ENCODE data around the gene SEC14L2. TPM values are rescaled to one million over a fixed set of nuclear protein-coding genes. Genes with fewer than 3 reads are reported as not detected.

SEC14L2 gene
- total RNA-seq, 1 donor from 2014 or later, result 10.8 TPM

DNA sequence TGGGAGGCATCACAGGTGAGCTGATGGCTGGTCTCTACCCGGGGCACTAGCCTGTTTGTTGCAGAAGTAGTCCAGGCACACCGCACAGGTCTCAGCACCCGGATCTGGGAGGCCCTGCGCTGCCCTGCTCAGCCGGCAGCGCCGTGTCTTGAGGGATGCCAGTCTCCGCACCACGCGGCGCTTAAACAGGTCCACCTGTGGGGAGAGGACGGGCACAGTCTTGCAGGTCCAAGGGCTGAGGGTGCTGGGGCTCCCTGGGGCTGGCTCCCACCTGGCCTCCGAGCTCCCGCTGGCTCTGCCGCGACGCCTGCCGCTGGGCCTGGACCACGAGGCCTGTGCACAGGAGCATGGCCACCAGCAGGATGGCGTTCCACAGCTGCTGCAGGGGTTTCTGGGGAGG is 16.8 kb upstream of the SEC14L2 start:
- no peak for DNase-seq (ENCODE audit: low read depth, low spot score)

DNA sequence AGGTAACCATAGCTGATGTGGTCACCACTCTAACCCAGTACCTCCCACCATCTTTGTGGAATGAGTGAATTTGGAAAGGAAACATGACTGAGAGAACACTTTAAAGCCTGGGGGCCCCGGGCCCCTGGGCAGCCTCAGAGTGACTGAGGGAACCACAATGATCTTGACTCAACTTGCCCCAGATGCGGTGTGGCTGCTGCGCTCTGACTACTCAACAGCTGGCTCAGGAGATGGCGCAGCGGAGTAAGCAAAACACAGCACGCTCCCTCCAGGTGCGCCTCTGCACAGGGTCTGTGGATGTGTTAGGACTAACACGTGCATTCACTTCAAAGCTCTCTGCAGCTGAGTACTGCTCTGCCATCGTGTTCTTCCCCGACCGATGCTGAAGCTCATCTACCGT is 15.6 kb upstream of the SEC14L2 start:
- no peak for DNase-seq (ENCODE audit: low read depth, low spot score)
- H3K9me3 Mint-ChIP-seq, result no peaks in the 10 kb centered on the region
- TF ChIP-seq, protein P1, sequence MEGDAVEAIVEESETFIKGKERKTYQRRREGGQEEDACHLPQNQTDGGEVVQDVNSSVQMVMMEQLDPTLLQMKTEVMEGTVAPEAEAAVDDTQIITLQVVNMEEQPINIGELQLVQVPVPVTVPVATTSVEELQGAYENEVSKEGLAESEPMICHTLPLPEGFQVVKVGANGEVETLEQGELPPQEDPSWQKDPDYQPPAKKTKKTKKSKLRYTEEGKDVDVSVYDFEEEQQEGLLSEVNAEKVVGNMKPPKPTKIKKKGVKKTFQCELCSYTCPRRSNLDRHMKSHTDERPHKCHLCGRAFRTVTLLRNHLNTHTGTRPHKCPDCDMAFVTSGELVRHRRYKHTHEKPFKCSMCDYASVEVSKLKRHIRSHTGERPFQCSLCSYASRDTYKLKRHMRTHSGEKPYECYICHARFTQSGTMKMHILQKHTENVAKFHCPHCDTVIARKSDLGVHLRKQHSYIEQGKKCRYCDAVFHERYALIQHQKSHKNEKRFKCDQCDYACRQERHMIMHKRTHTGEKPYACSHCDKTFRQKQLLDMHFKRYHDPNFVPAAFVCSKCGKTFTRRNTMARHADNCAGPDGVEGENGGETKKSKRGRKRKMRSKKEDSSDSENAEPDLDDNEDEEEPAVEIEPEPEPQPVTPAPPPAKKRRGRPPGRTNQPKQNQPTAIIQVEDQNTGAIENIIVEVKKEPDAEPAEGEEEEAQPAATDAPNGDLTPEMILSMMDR (conservative IDR thresholded peaks at IDR 0.05), result no peak
- H3K4me3 Mint-ChIP-seq, result no peak overlapping the region
- H3K36me3 Mint-ChIP-seq (ENCODE audit: low read depth), result no peaks in the 10 kb centered on the region
- H3K27me3 Mint-ChIP-seq (ENCODE audit: low read depth), result no peaks in the 10 kb centered on the region
- peaks cover 2% of the 10 kb centered on the region for H3K4me1 Mint-ChIP-seq
- H3K27ac Mint-ChIP-seq (ENCODE audit: unreplicated experiment), result no peak overlapping the region

More for the DNA sequence above, 16.8 kb upstream of the SEC14L2 start:
- Mint-ChIP-seq H3K9me3 (no peaks in the 10 kb centered on the region), H3K27me3 (ENCODE audit: low read depth) (no peaks in the 10 kb centered on the region), H3K4me1 (no peaks in the 10 kb centered on the region), H3K36me3 (ENCODE audit: low read depth) (no peaks in the 10 kb centered on the region), H3K4me3 (no peak overlapping the region), H3K27ac (ENCODE audit: unreplicated experiment) (no peak overlapping the region)
- TF ChIP-seq, protein P1 (conservative IDR thresholded peaks at IDR 0.05), result no peak

DNA sequence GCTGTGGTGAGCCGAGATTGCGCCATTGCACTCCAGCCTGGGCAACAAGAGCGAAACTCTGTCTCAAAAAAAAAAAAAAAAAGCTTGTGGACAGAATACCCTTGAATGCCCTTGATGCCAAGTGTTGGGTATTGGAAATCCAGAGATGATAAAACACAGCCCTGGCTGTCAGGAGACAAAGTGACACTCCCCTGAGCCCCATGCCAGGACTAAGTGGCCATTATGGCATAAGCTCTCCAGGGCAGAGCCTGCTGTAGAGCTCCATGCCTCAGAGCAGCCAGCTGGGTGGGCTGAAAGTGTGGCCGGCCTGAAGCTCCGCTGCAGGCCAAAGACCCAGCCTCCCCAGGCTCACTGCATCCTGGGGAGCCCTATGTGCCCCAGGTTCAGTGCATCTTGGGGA is 14.5 kb upstream of the SEC14L2 start:
- TF ChIP-seq, protein P1 (conservative IDR thresholded peaks at IDR 0.05), result no peak
- Mint-ChIP-seq H3K36me3 (ENCODE audit: low read depth) (no peaks in the 10 kb centered on the region), H3K4me1 (peaks cover 9% of the 10 kb centered on the region), H3K9me3 (no peaks in the 10 kb centered on the region), H3K4me3 (no peak overlapping the region), H3K27ac (ENCODE audit: unreplicated experiment) (no peak overlapping the region), H3K27me3 (ENCODE audit: low read depth) (no peaks in the 10 kb centered on the region)
- no peak for DNase-seq (ENCODE audit: low read depth, low spot score)

DNA sequence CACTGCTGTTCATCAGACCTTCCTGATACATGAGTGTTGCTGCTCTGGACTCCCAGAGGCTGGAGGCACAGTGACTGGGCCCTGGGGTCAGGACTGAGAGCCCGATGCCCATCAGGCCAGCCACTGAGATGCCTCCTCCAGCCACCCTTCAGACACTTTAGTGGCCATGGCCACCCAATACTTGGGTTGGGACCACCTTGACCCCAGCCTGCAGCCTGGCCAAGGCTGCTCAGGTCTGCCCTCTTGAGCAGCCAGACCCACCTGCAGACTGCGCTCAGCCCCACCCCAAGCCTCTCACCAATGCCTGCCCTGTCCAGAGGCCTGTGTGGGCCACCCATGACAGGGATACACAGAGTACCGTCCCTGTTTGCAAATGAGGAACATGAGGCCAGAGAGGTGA is 13.8 kb upstream of the SEC14L2 start:
- TF ChIP-seq, protein P1 (conservative IDR thresholded peaks at IDR 0.05), result no peak
- peaks cover 12% of the 10 kb centered on the region for H3K4me1 Mint-ChIP-seq
- DNase-seq (ENCODE audit: low read depth, low spot score), result no peak
- no peak overlapping the region for H3K27ac Mint-ChIP-seq (ENCODE audit: unreplicated experiment)
- no peaks in the 10 kb centered on the region for H3K9me3 Mint-ChIP-seq
- no peaks in the 10 kb centered on the region for H3K27me3 Mint-ChIP-seq (ENCODE audit: low read depth)
- no peak overlapping the region for H3K4me3 Mint-ChIP-seq
- no peaks in the 10 kb centered on the region for H3K36me3 Mint-ChIP-seq (ENCODE audit: low read depth)

DNA sequence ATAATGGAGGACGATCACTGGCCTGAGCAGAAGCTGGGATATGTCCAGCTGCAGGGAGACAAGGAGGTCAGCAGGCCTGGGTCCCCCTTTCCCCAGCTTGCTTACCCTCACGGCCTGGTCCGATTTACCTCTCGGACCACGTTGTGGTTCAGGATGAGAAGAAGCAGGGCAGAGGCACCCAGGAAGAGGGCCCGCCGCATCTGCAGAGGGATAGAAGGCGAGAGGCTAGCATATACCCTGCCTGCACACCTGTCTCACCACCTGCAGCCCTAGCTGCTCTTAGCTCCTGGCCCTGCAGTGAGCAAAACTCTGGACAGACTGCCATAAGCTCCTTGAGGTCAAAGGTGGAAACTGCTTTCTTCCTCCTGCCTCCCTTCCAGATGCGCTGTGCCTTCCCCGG is 10.9 kb upstream of the SEC14L2 start:
- no peak overlapping the region for H3K27ac Mint-ChIP-seq (ENCODE audit: unreplicated experiment)
- no peak for DNase-seq (ENCODE audit: low read depth, low spot score)

More for the DNA sequence above, 10.9 kb upstream of the SEC14L2 start:
- Mint-ChIP-seq H3K27me3 (ENCODE audit: low read depth) (no peaks in the 10 kb centered on the region), H3K4me3 (peak overlapping the region; percentile 85), H3K4me1 (peaks cover 16% of the 10 kb centered on the region), H3K9me3 (no peaks in the 10 kb centered on the region), H3K36me3 (ENCODE audit: low read depth) (no peaks in the 10 kb centered on the region)
- TF ChIP-seq, protein P1 (conservative IDR thresholded peaks at IDR 0.05), result no peak
